ENCODE data around the gene LBHD1. TPM values are rescaled to one million over a fixed set of nuclear protein-coding genes. Genes with fewer than 3 reads are reported as not detected.

The LBHD1 gene
- total and polyA plus RNA-seq, 2 of the 13 experiments (the other 11 are each of a cell fraction or from before 2014, with no cell fraction given), result 3.2 to 3.7 TPM

DNA sequence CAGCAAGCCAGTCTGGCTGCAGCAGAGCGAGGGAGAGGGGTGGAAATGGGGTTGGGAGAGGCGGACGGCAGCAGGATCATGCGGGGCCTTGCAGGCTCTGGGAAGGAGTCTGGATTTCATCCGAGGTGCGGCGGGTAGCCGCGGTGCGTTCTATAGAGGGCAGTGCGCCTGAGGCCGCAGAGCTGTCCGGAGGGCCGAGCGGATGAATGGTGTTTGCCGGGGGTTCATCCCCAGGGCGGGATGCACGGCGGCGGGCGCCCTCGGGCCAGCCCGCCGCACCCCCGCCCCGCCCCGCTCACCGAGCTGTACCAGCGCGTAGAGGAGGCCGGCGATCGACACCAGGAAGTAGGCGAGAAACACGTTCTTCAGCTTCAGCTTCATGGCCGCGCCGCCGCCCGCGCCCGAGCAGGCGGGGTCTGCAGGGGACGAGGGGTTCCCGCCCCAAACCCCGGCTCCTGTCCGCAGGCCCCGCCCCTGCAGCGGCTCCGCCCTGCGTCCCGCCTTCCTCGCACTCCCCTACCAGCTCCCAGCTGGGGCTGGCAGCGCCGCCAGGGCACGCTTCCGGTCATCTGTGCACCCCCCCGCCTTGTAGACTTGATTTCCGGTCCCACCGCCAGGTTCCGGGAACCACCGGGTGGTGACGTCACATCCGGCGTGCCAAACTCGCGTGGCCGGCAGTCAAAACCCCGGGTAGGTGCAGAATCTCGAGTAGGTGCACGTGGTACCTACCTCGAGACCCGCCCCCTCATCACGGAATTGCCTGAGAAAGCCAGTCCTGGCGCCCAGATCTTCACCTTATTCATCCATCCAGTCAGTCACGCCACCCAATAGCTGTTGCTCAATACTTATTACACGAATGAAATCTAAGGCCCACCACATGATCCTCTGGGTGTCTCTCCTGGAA lies 50.2 kb downstream of the LBHD1 start, which contains the start of gene B3GAT3 (continued):
- TF ChIP-seq ZNF124 (CRISPR knock-in tag; IDR thresholded peaks at IDR 0.05) (peak; percentile 70; the same call in 1 of the 2 replicates), ATF7 (IDR thresholded peaks at IDR 0.05) (peak; percentile 98), ATF7 (CRISPR knock-in tag; IDR thresholded peaks at IDR 0.05) (peak; percentile 94), SALL2 (CRISPR knock-in tag; IDR thresholded peaks at IDR 0.05) (peak; percentile 96), ZNF747 (CRISPR knock-in tag; IDR thresholded peaks at IDR 0.05; ENCODE audit: borderline replicate concordance) (peak; percentile 87), ZFY (CRISPR knock-in tag; IDR thresholded peaks at IDR 0.05) (peak; percentile 81), DMAP1 (CRISPR knock-in tag; IDR thresholded peaks at IDR 0.05) (peak; percentile 92), KLF6 (CRISPR knock-in tag; IDR thresholded peaks at IDR 0.05) (peak; percentile 83; the same call in 1 of the 2 replicates), CEBPG (CRISPR knock-in tag; IDR thresholded peaks at IDR 0.05) (peak; percentile 57; the same call in 1 of the 2 replicates), ZNF839 (CRISPR knock-in tag; IDR thresholded peaks at IDR 0.05; ENCODE audit: borderline replicate concordance) (no peak), ARNTL (CRISPR knock-in tag; IDR thresholded peaks at IDR 0.05) (0 out of 2 replicates have a peak, but pooled peaks have one; percentile 57)
- TF ChIP-seq, protein P1, sequence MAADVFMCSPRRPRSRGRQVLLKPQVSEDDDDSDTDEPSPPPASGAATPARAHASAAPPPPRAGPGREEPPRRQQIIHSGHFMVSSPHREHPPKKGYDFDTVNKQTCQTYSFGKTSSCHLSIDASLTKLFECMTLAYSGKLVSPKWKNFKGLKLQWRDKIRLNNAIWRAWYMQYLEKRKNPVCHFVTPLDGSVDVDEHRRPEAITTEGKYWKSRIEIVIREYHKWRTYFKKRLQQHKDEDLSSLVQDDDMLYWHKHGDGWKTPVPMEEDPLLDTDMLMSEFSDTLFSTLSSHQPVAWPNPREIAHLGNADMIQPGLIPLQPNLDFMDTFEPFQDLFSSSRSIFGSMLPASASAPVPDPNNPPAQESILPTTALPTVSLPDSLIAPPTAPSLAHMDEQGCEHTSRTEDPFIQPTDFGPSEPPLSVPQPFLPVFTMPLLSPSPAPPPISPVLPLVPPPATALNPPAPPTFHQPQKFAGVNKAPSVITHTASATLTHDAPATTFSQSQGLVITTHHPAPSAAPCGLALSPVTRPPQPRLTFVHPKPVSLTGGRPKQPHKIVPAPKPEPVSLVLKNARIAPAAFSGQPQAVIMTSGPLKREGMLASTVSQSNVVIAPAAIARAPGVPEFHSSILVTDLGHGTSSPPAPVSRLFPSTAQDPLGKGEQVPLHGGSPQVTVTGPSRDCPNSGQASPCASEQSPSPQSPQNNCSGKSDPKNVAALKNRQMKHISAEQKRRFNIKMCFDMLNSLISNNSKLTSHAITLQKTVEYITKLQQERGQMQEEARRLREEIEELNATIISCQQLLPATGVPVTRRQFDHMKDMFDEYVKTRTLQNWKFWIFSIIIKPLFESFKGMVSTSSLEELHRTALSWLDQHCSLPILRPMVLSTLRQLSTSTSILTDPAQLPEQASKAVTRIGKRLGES (CRISPR knock-in tag; IDR thresholded peaks at IDR 0.05; ENCODE audit: borderline replicate concordance), result peak; percentile 73; the same call in 1 of the 2 replicates
- TF ChIP-seq, protein P2, sequence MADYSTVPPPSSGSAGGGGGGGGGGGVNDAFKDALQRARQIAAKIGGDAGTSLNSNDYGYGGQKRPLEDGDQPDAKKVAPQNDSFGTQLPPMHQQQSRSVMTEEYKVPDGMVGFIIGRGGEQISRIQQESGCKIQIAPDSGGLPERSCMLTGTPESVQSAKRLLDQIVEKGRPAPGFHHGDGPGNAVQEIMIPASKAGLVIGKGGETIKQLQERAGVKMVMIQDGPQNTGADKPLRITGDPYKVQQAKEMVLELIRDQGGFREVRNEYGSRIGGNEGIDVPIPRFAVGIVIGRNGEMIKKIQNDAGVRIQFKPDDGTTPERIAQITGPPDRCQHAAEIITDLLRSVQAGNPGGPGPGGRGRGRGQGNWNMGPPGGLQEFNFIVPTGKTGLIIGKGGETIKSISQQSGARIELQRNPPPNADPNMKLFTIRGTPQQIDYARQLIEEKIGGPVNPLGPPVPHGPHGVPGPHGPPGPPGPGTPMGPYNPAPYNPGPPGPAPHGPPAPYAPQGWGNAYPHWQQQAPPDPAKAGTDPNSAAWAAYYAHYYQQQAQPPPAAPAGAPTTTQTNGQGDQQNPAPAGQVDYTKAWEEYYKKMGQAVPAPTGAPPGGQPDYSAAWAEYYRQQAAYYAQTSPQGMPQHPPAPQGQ (CRISPR knock-in tag; IDR thresholded peaks at IDR 0.05; ENCODE audit: borderline replicate concordance), result 0 out of 2 replicates have a peak, but pooled peaks have one; percentile 67
- TF ChIP-seq, protein P3, sequence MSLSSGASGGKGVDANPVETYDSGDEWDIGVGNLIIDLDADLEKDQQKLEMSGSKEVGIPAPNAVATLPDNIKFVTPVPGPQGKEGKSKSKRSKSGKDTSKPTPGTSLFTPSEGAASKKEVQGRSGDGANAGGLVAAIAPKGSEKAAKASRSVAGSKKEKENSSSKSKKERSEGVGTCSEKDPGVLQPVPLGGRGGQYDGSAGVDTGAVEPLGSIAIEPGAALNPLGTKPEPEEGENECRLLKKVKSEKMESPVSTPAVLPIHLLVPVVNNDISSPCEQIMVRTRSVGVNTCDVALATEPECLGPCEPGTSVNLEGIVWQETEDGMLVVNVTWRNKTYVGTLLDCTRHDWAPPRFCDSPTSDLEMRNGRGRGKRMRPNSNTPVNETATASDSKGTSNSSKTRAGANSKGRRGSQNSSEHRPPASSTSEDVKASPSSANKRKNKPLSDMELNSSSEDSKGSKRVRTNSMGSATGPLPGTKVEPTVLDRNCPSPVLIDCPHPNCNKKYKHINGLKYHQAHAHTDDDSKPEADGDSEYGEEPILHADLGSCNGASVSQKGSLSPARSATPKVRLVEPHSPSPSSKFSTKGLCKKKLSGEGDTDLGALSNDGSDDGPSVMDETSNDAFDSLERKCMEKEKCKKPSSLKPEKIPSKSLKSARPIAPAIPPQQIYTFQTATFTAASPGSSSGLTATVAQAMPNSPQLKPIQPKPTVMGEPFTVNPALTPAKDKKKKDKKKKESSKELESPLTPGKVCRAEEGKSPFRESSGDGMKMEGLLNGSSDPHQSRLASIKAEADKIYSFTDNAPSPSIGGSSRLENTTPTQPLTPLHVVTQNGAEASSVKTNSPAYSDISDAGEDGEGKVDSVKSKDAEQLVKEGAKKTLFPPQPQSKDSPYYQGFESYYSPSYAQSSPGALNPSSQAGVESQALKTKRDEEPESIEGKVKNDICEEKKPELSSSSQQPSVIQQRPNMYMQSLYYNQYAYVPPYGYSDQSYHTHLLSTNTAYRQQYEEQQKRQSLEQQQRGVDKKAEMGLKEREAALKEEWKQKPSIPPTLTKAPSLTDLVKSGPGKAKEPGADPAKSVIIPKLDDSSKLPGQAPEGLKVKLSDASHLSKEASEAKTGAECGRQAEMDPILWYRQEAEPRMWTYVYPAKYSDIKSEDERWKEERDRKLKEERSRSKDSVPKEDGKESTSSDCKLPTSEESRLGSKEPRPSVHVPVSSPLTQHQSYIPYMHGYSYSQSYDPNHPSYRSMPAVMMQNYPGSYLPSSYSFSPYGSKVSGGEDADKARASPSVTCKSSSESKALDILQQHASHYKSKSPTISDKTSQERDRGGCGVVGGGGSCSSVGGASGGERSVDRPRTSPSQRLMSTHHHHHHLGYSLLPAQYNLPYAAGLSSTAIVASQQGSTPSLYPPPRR (CRISPR knock-in tag; IDR thresholded peaks at IDR 0.05; ENCODE audit: borderline replicate concordance), result peak; percentile 27; the same call in 1 of the 2 replicates
- TF ChIP-seq, protein P4, sequence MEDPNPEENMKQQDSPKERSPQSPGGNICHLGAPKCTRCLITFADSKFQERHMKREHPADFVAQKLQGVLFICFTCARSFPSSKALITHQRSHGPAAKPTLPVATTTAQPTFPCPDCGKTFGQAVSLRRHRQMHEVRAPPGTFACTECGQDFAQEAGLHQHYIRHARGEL (CRISPR knock-in tag; IDR thresholded peaks at IDR 0.05), result no peak
- TF ChIP-seq, protein P5, sequence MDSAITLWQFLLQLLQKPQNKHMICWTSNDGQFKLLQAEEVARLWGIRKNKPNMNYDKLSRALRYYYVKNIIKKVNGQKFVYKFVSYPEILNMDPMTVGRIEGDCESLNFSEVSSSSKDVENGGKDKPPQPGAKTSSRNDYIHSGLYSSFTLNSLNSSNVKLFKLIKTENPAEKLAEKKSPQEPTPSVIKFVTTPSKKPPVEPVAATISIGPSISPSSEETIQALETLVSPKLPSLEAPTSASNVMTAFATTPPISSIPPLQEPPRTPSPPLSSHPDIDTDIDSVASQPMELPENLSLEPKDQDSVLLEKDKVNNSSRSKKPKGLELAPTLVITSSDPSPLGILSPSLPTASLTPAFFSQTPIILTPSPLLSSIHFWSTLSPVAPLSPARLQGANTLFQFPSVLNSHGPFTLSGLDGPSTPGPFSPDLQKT (CRISPR knock-in tag; IDR thresholded peaks at IDR 0.05; ENCODE audit: borderline replicate concordance), result peak; percentile 44; the same call in 1 of the 2 replicates

Data from HepG2 (cell line).